SIG-M5 treated with dmso at 0.1 percent for 504 hours (cell line): ENCODE results near the gene NPRL2.

Experiments used
- DNase-seq: peaks from one replicate; lab custom pipeline; 2025; ENCODE audit not compliant: unreplicated experiment; lab: John Stamatoyannopoulos, UW

Gene NPRL2

DNA sequence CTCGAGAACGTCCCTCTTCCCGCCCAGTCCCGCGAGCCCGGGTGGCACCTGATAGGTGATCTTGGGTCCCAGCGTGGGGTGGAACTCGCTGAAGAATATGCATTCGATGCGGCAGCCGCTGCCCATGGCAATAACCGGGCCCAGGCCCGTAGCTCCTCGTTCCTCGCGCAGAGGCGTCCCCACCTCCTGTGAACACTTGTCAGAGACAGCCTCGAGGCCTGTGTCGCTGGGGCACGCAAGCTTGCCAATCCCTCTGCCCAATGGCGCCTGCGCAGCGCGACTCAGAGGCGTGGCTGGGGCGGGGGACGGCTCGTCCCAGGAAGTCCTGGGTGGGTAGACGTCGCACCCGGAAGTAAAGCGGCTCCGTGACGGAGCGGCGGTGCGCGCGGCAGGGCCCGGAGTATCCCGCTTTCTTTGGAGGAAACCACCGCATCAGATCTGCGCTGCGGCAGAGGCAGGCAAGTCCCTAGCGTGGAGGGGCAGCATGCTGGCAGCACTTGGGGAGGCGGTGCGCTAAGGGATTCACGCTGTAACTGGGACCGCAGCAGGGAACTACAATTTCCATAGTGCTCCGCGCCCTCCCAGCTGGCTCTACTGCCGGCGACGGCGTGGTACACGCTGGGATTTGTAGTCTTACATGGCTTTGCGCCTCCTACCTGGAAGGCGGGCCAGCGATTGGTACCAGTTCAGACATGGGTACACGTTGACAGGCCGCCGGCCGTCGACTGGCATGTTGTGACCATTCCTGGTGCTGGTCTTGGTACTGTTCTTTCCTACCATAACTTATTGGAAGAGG, at the start of gene NPRL2, which contains the start of gene CYB561D2:
Gene NPRL2 (minus strand): TSS at position 249 of the 796 bp plus-strand sequence. CDS start 123 bp downstream, at position 126.
Gene CYB561D2 (plus strand): TSS at position 336 of the 796 bp plus-strand sequence. CDS start 572 bp downstream, outside the sequence.
- DNase-seq = peak; percentile 93

DNA sequence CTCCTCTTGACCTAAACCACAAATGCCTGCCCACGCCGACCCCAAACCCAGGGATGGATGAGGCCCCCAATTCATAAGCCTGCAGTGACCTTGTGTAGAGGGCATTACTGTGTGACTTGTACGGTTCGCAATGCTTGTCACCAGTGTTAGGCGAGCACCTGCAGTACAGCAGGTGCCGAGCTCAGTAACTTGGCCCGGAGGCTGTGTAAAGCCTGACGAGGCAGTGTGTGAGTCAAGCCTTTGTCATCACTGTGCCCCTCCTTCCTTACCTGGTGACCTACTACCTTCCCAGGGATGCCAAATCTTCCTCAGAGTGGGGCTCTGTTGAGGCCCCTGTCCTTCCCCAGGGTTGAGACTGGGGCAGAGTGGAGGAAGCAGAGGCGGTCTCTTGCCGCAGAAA, 45.9 kb upstream of the NPRL2 start:
- no peak for DNase-seq

DNA sequence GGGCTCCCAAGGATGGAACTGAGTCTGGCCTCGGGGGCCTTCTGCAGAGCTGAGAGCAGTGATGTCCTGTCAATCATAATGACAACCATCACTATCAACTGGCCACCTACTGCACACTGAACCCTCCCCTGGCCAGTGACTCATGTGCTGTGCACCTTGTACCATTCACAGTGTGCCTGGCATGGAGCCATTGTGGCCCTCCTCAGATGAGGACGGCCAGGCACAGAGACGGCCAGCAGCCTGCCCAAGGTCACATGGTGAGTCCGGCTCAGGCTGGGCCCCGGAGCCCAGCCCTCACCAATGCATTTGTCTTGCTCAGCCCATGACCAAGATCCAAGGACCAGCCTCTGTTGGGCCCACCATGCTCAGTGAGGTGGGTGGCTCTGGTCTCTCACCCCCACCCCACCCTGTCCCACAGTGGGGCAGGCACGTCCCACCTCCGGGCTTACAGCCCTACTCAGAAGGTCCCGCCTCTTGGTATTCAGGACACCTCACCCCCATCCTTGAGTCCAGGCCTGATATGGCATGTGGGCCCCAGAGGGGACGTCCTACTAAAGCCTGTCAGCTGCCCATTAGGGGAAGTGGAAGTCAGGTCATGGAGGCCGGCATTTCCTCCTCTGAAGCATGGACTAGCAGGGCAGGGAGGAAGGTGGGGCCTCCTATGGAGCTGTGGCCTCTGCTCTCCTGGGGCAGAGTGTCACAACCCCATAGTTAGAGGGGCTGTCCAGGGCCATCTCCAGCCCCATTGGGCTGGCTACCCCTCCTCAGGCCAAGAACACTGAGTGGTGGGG, 44.7 kb upstream of the NPRL2 start:
- peak; percentile 36 for DNase-seq

DNA sequence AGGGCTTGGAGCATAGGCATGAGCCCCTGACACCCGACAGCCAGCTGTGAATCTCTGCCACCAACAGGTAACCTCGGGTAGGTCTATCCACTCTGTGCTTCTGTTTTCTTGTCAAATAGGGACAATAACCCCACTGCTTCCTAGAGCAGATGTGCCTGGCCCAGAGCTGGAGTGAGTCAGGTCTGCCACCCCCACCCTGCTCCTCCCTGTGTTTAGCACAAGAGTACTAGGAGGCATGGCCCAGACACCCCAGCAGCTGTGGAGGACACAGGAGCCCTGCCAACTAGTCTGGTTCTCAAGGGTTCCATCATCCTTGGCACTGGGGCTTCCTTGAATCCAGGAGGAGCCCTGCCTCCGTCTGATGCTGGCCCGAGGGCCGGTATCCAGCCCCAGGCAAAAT, 42.5 kb upstream of the NPRL2 start:
- no peak for DNase-seq

DNA sequence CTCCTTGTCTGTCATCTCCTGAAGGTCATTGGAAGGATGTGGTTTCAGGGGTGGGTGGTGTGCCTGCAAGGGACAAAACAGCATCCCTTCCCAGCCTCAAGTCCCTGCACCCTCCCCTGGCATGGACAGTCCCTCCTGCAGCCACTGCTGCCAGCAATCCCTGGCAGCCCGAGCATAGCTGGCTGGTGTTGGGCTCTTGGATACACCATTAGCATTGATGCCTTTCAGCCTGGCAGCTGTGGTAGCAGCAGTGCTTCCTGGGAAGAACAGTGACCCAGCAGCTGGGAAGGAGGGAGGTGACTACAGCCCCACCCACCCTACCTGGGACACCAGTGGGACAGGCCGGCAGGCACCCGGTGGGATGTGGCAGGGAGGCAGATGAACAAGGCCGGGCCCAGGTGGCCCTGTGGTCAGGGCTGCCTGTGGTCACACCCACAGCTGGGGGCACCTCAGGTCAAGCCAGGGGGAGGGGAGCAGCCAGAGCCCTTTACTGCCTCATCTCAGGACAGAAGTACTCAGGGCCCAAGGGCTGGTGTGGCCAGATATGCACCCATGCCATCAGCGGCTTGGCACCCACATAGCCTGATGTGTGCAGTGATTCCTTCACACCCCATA, 41.6 kb upstream of the NPRL2 start:
- no peak for DNase-seq

DNA sequence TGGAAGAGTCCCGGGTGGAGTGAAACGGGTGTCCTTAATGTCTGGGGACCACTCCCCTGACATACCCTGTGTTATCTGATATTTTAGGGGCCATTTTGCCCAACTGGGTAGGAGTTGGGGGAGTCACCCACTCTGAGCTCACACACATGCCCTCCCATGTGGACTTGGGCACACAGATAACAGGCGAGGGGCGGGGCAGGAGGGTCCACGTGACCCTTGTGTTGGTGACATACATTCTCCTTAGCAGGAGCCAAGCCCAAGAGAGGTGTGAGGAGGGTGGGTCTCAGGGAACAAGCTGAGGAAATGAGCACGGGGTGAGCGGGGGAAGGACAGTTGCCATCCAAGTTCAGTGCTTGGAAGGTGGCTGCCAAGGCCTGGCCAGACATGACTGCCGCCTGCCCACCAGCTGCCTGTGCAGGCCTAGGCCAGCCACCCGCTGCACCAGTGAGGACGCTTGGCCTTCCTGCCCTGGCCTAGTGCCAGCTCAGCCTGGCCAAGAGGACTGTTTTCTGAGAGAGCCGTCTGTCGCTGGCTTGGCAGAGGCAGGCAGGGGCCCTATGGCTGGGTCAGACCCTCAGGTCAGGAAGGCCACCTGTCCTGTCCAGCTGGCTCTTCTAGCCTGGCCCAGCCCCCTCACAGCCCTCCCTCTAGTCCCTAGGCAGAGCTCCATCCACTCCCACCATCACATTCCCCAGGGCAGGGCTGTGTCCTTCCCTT, 40.1 kb upstream of the NPRL2 start:
- DNase-seq = no peak

DNA sequence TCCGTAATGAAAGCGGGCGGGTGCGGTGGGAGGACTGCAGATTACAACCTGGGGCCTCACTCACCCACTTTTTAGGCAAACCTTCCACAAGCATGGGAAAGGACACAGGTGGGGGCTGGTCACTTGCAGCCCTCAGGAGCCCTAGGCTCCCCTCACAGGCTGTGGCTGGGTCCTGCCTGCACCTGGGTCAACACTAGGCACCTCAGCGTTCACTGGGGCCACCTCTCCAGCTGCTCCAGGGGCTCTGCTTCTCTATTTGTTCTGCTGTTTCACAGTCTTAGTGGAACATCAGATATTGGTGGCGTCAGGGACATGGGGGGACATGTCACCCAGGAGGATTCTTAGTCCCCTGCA, 38.8 kb upstream of the NPRL2 start:
- DNase-seq = no peak

DNA sequence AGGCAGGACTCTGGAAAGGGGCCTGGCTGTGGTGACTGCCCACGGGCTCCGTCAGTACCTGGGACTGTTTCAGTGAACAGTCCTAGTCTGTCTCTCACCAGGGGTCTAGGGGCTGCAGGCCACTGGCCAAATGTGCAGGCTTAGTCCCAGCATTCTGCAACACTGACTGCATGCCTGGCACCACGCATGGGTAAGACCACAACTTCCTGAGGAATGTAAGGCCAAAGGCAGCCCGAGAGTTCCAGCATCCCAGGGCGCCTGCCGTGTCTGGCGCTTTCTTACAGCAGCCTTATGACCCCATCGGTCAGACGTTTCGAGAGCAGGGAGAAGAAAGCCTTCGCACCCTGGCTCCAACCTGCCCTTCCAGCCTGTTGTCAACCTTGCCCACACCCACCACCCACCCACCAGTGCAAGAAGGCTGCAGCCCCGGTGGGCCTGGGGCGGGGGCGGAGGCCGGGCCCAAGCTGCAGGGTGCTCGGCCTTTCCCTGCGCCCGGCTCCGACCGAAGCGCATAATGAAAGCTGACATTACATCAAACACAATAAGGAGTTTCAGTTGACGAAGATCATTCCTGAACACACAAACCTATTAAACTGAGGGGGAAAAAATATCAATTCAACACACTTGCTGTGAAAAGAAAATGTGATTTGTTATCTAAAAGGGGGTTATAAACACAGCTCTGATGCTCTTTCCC, 38.3 kb upstream of the NPRL2 start:
- no peak for DNase-seq

DNA sequence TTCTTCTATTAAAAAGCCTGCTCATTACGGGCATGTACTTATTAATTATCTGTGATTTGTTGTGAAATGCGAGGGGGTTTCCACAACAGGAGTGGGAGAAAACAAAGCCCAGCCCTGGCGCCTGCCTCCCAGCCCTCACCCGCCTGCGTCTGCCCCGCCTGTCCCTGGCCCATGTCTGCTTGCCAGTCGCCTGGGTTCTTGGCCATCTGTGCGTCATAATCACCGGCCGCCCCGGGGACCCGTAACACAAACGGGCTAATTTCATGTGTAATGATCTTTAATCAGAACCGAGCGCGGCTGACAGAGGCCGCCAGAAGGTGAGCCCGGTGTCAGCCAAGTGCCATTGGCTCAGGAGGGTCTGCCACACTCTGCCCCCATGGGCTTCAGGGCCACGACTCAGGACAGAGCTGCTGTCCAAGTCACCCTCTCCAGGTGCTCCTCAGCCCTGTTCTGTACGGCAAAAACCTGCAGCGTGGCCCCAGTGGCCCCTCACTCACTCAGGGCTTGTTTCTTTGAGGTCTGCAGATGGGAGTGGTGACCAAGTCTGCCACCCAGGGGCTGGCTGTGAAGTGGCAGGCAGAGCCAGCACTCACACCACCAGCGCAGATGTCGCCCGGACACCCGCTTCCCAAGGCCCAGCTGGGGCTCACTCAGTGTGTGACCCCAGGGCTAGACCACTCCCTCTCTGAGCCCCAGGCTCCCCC, 37.6 kb upstream of the NPRL2 start:
- no peak for DNase-seq

DNA sequence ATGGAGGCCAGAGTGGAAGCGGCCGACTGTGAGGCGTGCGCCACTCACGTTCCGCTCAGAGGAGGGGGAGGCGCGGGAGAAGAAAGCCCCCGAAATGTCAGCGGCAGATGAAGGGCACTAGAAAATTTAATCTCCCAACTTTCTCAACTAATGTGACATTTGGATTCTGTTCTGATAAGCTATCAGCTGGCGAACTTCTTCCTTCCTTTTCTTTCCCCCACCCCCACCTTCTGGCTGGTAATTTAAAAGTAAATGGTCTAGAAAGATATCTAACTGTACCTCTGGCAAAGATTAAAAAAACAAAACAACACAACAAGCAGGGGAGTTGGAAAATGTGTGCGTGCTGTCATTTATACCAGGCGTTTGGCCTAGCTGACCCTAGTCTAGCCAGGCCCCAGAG, 35.2 kb upstream of the NPRL2 start:
- no peak for DNase-seq

DNA sequence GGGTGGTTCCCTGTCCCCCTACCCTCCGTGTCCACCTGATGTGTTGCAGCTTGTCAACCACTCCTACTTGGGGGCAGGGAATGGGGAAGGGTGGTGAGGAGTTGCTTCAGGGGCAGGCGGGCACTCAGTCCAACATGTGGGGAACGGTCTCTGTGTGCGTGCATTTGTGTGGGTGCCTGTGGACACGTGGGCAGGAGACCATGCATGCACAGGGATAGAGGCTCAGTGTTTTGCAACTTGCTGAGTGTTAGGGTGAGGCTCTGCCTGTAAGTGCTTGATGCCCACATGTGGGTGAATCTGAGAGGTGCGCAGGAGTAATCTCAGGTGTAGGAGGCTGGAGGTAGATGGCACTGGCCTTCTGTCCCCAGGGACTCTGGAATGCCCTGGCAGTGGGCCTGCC, 33.2 kb upstream of the NPRL2 start:
- no peak for DNase-seq

DNA sequence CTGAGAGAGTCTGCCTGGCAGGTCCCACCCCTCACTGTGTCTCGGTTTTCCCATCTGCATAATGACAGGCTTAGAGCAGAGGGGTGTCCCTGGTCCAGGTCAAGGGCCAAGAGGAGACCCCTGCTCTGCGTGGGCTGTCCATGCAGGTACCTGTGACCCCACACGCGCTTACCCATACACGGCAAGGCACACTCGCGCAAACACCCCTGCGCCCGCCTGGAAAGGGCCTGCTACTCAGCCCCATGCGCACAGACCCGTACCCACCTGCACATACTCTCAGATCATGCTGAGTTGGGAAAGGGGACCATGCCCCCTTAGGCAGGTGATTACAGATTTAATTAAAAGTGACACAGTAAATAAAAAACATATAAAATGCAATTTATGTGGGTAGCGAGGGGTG, 32.1 kb upstream of the NPRL2 start:
- DNase-seq = no peak

DNA sequence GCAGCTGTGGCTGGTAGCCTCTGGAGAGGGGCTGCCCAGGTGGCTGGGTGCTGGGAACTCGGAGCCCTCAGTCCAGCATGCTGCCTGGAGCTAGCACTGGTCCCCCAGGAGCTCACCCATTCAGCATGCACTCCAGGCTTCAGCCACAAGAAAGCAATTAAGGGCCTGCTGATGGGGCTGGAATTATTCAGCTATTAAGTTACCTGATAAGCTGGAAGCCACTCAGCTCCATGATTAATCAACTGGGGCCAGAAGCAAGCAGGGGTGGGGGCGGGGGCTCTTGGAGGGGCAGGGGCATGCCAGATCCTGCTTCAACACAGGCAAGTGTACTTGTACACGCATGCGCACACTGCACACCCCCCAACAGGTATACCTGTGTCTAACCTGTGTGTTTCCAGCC, 30.8 kb upstream of the NPRL2 start:
- no peak for DNase-seq

DNA sequence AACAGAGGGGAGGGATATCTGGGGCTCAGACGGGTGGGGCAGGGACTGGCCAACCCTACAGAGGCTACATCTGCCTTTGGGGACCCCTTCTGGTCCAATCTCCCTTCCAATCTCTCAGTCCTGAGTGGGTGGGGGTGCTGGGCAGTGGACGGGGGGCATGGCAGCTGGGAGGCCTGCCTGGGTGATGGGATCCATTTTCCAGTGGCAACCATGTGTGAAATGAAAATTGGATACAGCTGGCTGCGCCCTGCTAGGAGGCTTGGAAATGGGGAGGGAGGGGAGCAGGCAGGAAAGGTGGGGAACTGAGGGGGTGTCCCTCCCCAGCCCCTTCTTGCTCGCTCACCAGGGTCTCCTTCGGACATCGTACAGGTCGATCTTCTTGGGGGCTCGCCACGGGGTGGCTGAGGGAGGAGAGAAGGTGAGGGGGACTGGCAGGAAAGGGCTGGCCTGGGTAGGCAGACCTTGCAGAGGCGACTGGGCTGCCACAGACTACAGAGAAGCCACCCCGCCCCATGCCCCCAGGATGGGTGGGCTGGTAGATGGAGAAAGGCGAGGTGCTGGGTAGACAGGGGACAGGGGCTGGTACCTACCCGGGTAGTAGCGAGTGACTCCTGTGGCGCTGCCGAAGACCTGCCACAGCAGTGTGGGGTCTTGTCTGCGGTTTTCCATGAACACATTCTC, 30.0 kb upstream of the NPRL2 start:
- no peak for DNase-seq

DNA sequence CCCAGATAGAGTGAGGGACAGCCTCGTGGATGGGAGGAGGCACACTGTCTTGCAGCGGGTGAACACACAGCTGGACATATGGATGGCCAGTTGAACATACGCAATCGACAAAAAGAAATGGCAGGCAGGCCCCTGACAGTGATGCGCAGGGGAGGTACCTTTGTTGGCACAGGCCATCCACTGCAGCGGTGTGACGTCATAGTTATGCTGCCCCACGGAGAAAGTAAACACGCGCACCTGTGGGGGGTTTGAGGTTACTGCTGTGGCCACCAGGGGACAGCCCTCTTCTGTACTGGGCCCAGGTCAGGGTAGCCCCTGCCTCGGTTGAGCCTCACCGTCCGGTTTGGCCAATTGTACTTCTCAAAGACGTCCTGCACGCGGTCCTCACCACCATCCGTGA, 28.2 kb upstream of the NPRL2 start:
- DNase-seq = no peak

DNA sequence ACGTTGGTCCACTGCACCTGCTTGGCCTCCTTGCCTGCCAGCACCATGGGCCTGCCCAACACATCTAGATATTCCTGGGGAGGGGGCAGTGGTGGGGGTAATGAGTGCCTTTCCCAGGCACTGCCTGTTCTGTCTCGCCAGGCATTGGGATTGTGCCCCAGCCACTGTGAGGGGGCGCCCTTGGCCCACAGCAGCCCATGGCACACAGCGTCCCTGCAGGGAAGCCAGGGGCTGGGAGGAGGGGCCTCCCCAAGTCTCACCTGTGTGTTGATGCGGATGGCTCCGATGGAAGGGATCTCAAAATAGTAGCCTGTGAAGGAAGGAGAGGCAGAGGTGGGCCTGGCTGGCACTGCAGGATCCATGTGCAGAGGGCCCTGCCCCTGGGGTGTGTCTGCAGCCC, 27.4 kb upstream of the NPRL2 start:
- DNase-seq = no peak

DNA sequence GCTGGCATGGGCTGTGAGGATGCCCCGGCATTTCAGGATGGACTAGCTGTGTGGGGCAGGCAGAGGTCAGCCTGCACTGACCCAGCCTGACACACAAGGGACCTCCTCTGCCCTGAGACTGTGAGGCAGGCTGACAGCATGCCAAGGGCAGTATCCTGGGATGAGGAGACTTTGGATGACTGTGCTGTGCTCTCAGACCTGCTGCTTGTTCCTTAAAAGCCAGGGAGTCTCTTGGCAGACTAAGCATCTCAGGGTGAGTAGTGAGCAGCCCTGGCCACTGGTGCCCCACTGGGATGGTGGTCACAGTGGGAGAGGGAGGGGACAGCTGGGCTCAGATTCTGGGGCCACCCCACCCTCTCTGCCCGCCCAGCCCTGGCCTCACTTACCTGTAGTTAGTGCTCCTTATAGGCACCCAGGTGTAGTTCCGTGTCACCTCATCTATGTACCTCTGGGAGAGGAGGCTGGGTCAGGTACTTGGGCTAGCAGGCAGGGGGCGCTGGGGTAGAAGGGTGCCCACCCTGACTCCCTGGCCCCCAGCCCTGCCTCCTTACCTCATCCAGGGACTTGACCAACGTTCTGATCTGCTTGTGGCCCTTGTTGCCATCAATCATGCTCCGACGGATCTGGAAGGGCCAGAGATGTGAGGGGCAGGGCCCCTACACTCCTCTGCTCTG, 24.8 kb upstream of the NPRL2 start:
- DNase-seq = no peak

DNA sequence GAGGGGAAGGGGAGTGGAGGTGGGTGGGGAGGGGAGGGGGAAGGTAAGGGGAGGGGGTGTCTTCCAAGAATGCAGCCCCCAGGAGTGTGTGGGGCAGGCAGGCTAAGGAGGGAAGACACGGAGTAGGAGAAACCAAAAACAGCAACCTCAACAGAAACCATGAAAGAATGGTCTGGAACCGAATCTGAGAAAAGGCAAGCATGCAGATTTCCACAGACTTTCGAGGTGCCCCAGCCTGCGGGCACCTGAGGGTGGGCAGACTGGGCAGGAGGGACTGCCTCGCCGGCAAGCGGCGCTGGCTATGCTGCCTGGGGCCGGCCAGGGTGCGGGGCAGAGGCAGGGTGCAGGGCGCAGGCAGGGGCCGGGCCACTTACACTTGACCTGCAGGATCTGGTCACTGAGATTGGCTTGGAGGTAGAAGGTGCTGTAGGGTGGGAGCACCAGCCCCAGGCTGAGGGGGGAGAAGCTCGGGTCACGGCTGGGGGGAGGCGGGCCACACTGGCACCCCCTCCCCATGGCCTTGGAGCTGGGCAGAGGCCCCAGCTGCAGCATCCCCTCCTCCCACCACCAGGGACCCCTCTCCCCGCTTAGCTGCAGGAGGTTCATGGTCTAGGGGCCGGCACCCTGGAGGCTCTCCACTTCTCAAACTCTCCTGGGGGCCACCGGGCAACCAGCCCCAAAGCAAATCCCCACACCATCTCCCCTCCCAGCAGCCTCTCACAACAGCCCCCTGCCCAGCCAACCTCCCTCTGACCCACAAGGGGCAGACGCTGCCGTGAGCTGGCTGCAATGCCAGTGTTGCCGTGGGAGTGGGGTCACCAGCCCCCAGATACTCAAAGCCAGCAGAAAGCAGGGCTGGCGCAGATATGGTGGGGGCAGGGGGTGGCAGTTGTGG, 24.0 kb upstream of the NPRL2 start:
- DNase-seq = no peak
